HL-60 (cell line): ENCODE measurements around the gene PITPNC1.
A peak's percentile ranks its signal among the peaks of the same experiment; 100 is the strongest.

Experiments used
- GABPA ChIP-seq: IDR thresholded peaks from 2 replicates; pipeline ENCODE4 v1.6.1; 2012; ENCODE audit warnings: low read depth
- POLR2AphosphoS5 ChIP-seq: IDR thresholded peaks from 2 replicates; pipeline ENCODE4 v1.6.1; 2012; ENCODE audit warnings: low read depth
- SPI1 ChIP-seq: IDR thresholded peaks from 2 replicates; pipeline ENCODE4 v1.6.1; 2012; ENCODE audit warnings: low read depth, mild to moderate bottlenecking, borderline replicate concordance
- TF ChIP-seq, protein P1 (sequence below): IDR thresholded peaks from one replicate; pipeline ENCODE4 v1.5.1; 2011; ENCODE audit warnings: low read length, control low read depth, inconsistent platforms; ENCODE audit not compliant: insufficient read depth
- TF ChIP-seq, protein P2 (sequence below): IDR thresholded peaks from 2 replicates; pipeline ENCODE4 v1.6.1; 2012; ENCODE audit warnings: low read depth; ENCODE audit not compliant: insufficient replicate concordance

DNA sequence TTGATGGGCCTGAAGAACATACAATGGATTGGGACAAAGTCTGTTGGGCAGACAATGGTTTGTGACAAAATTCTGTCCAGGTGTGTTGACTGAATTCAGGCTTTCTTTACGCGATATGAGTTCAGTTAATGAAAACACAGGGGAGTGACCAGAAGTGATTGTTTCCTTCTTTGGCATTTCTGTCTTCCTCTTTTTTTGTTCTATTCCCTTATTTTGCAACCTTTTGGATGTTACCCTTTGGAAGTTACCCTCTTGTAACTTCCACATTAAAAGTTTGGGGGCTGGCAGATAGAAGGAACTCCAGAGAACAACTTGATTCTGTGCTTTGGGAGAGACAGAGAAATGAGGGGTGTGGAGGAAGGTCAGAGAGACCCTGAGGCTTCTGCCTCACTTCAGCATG lies 126.7 kb downstream of the PITPNC1 start:
- TF ChIP-seq, protein P1, sequence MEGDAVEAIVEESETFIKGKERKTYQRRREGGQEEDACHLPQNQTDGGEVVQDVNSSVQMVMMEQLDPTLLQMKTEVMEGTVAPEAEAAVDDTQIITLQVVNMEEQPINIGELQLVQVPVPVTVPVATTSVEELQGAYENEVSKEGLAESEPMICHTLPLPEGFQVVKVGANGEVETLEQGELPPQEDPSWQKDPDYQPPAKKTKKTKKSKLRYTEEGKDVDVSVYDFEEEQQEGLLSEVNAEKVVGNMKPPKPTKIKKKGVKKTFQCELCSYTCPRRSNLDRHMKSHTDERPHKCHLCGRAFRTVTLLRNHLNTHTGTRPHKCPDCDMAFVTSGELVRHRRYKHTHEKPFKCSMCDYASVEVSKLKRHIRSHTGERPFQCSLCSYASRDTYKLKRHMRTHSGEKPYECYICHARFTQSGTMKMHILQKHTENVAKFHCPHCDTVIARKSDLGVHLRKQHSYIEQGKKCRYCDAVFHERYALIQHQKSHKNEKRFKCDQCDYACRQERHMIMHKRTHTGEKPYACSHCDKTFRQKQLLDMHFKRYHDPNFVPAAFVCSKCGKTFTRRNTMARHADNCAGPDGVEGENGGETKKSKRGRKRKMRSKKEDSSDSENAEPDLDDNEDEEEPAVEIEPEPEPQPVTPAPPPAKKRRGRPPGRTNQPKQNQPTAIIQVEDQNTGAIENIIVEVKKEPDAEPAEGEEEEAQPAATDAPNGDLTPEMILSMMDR: no peak
- TF ChIP-seq, protein P2, sequence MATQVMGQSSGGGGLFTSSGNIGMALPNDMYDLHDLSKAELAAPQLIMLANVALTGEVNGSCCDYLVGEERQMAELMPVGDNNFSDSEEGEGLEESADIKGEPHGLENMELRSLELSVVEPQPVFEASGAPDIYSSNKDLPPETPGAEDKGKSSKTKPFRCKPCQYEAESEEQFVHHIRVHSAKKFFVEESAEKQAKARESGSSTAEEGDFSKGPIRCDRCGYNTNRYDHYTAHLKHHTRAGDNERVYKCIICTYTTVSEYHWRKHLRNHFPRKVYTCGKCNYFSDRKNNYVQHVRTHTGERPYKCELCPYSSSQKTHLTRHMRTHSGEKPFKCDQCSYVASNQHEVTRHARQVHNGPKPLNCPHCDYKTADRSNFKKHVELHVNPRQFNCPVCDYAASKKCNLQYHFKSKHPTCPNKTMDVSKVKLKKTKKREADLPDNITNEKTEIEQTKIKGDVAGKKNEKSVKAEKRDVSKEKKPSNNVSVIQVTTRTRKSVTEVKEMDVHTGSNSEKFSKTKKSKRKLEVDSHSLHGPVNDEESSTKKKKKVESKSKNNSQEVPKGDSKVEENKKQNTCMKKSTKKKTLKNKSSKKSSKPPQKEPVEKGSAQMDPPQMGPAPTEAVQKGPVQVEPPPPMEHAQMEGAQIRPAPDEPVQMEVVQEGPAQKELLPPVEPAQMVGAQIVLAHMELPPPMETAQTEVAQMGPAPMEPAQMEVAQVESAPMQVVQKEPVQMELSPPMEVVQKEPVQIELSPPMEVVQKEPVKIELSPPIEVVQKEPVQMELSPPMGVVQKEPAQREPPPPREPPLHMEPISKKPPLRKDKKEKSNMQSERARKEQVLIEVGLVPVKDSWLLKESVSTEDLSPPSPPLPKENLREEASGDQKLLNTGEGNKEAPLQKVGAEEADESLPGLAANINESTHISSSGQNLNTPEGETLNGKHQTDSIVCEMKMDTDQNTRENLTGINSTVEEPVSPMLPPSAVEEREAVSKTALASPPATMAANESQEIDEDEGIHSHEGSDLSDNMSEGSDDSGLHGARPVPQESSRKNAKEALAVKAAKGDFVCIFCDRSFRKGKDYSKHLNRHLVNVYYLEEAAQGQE: no peak
- TF ChIP-seq POLR2AphosphoS5: no peak
- TF ChIP-seq SPI1: peak; percentile 23; the same call in 1 of the 2 replicates
- no peak for TF ChIP-seq GABPA
